Measurements from ENCODE around the gene ITGB1.
"Not testable (repeated sequence)": the region's sequence is repeated elsewhere in the genome, so short reads cannot be mapped to it uniquely, and the experiment has no call there.

ITGB1 gene

DNA sequence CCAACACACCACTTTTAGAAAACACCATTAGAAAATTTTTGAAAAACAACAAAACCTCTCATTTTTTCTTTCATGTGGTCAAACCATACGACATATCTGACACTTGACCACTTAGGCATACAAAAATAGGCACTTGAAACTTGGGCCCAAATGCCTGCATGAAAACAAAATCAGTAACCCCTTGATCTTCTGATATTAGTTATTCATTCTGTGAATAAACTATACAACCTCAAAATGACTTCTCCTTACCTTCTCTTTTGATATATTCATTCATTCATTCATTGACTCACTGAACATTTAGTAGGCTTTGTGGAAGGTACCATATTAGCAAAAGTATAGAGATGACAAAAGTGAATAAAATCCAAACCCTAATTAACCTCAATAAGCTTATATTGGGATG is 26.4 kb downstream of the ITGB1 start:
- no peak for DNase-seq

DNA sequence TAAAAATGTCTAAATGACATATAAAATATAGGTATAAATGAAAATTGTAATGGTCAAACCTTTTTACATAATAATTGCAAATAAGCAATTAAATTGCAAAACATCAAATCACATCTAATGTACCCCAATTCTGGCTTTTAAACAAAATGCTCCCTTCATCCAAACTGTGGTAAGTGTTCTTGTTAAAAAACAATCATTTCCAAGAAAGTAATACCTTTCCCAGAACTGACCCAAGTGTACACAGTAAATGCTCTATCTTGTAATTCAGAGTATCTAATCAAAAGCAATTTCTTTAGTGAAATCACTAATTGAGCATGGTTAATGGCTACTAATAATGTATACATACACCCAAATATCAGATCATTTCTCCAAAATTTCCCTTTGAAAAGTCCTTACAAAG is 28.0 kb downstream of the ITGB1 start:
- no peak for DNase-seq

- no peak for DNase-seq
These were observed 28.4 kb downstream of the ITGB1 start for GRCh38 chr10:32929634-32930033.

DNA sequence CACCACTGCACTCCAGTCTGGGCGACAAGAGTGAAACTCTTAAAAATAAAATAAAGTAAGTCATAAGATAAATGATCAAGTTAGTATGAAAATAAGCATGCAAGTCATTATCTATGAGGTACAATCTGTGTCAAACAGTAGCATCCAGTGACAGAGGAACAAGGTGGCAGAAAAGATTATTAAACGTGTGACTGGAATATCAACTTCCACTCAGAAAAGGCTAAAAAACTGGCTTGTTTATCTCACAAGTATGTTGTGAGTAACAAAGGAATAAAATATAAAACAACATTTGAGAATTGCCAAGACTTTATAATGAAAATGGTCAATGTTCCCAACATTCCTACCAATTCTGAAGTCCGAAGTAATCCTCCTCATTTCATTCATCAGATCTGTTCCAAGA is 30.3 kb downstream of the ITGB1 start:
- no peak for DNase-seq

- DNase-seq, result no peak
These were observed 34.2 kb downstream of the ITGB1 start for GRCh38 chr10:32923849-32924248.

- DNase-seq, result no peak
These were observed 34.9 kb downstream of the ITGB1 start for GRCh38 chr10:32923134-32923533.

DNA sequence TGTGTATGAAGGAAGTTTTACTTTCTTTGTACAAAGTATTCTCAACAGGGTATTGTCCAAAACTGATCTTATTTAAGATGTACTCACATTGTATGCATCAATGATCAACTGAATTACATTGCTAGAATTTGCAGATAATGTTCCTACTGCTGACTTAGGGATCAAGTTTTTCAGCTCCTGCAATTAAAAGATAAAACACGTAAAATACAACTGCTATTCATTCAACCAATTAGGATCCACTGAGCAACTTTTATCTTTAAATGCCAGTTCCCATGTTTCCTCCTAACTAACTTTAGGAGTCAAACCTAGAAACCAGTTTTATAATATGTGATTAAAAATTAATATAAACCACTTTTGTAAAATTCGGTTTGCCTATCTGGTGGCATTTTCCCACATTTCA is 35.9 kb downstream of the ITGB1 start:
- DNase-seq, result no peak

DNA sequence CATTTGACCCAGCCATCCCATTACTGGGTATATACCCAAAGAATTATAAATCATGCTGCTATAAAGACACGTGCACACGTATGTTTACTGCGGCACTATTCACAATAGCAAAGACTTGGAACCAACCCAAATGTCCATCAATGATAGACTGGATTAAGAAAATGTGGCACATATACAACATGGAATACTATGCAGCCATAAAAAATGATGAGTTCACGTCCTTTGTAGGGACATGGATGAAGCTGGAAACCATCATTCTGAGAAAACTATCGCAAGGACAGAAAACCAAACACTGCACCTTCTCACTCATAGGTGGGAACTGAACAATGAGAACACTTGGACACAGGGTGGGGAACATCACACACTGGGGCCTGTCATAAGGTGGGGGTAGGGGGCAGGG is 40.2 kb downstream of the ITGB1 start:
- DNase-seq, result not testable (repeated sequence)

GRCh38 chr10:32911285-32912016 is 46.6 kb downstream of the ITGB1 start:
- DNase-seq, result no peak

DNA sequence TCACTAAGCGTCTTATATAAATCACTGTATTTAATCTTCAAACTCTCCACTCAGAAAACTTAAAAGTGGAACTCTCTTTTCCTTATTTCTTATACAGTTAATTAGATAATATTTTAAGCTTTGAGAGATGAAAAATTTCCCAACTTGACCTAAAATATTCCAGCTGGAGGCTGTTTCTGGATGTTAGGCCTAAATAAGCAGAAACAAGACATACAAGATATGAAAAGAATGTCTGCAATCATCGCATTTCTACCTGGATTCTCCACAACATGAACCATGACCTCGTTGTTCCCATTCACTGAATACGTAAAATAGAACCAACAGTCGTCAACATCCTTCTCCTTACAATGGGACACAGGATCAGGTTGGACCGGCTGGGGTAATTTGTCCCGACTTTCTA is 48.1 kb downstream of the ITGB1 start:
- DNase-seq, result not testable (repeated sequence)

DNA sequence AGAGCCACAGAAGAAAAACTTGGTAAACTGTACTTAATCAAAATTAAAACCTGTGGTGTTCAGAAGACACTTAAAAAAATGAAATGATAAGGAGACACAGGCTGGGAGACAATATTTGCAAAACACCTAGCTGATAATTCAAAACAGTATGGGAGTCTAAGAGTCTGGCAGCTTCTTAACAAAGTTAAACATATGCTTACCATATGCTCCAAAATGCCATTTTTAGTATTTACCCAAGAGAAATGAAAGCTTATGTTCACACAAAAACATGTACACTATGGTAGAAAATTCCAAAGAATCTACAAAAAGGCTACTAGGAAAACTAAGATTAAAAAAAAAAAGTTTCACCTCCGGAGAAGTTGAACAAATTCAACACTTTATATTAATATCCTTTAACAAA is 48.6 kb downstream of the ITGB1 start:
- no peak for DNase-seq

- no peak for DNase-seq
These were observed 51.4 kb downstream of the ITGB1 start for GRCh38 chr10:32906595-32906994.

GRCh38 chr10:32905466-32905865 is 52.6 kb downstream of the ITGB1 start:
- DNase-seq, result no peak

DNA sequence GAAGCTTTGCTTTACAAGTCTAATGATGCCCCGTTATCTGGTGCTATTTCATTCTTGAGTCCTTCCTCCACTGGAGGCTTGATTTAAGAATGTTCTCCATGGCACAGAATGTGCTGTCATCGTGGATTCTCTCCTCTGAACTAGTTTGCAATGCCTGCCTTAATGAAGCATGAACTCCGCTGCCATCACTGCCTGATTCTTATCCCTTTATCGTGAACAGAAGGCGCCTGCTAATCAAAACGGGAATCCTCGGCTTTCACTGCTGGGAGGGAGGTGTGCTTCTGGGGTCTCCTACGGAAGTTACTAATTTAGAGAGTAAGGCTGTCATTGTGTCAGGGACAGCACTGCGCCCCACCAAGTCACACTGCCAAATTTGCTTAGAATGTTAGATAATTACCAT is 56.2 kb downstream of the ITGB1 start:
- DNase-seq, result no peak

DNA sequence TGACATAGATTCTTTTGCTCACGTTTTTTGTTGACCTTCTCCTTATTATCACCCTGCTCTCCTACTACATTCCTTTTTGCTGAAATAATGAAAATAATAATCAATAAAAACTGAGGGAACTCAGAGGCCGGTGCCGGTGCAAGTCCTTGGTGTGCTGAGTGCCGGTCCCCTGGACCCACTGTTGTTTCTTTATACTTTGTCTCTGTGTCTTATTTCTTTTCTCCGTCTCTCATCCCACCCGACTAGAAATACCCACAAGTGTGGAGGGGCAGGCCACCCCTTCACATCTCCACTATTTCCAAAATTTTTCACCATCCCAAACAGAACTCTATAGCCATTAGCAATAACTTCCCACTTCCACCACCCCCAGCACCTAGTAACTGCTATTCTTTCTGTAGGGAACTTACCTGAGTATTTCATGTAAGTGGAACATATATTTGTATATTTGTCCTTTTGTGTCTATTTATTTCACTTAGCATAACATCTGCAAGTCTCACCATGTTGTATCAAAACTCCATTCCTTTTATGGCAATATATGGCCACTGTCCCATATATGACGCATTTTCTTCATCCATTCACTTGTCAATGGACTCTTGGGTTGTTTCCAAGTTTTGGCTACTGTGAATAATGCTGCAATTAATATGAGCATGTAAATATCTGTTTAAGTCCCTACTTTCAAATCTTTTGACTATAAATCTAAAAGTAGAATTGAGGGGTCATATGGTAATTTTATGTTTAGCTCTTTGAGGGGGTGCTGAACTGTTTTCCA is 62.6 kb downstream of the ITGB1 start:
- not testable (repeated sequence) for DNase-seq

- no peak for DNase-seq
These were observed 63.9 kb downstream of the ITGB1 start for GRCh38 chr10:32893916-32894664.

GRCh38 chr10:32893434-32893833 is 64.6 kb downstream of the ITGB1 start:
- DNase-seq, result no peak

DNA sequence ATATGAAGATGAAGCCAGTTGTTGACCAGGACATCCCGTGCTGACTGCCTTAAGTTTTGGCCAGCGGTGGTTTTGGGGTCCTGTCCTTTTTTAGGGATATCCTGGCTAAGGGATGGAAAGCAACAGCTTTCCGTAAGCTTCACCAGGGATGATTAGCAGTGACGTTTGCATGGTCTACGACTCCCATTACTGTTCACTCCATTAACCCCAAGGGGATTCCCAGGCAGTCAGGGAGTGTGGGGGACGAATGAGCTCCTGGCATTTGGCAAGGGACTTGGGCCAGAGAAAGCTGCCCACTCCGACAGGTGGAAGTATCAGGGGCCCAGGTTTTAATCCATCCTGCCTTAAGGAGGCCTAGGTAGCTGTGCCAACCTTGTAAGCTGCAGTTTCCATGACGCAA is 66.8 kb downstream of the ITGB1 start:
- no peak for DNase-seq

DNA sequence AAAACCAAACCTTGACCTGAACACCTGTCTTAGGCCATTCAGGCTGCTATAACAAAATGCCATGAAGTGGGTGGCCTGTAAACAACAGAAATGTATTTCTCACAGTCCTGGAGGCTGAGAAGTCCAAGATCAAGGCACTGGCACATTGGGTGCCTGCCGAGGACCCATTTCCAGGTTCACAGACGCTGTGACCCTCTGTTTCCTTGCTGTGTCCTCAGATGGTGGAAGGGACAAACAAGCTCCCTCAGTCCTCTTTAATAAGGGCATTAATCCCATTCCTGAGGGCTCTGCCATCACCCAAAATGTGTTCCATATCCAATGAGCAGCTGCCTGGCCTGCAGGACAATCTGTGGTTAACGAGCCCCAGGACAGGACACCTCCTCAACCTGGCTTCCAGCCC is 67.6 kb downstream of the ITGB1 start:
- no peak for DNase-seq

- no peak for DNase-seq
These were observed 68.3 kb downstream of the ITGB1 start for GRCh38 chr10:32889631-32890212.

DNA sequence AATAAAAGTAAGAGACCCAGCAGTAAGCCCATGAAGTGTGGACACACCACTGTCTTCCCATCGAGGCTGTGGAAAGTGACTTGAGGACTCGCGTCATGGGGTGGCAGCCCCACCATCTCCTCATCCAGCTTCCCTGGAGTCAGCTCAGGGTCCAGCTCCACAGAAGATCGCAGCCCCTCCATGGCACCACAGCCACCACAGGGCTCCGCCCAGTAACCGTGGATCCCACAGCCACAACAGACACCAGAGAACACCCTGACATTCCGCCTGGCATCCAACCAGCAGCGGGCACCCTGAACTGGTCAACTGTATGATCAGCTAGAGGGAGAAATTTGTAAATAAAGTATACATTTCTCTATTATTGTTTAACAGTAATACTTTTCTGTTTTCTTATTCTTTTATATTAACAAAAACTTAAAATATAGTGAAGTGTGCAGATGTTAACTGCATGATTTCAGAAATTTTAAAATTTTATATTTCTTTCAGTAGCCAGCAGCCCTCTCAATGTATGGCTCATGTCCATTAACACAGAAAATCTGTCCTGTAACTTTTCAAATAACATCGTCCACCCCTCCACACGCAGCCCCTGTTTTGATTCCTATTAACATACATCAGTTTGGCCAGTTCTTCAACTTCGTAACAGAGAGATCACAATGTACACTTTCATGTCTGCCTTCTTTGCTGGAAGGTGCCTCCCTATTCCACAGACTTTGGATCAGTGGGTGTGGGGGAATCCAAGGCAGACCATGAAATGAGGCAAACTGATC is 69.7 kb downstream of the ITGB1 start:
- DNase-seq, result no peak

- DNase-seq, result no peak
These were observed 70.5 kb downstream of the ITGB1 start for GRCh38 chr10:32887481-32887880.

DNA sequence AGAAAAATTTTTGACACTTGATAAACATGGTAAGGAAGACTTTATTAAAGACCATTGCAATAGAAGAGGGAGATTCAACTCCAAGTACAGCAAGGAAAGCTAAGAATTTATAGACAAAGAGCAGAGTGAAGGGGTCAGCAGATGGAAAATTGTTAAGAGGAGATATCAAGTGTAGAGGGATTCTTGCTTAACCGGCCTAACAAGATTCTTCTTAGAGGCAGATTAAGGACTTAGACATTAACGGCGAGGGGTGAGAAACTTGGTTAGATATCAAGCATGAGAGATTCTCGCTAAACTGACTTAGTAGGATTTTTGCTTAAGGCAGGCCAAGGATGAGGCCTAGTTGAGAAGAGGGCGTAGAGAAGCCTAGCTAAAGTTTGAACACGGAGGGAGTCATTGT is 76.0 kb downstream of the ITGB1 start:
- no peak for DNase-seq
